Melanocyte of skin (primary cell): ENCODE measurements around the gene SLC38A7. TPM values are rescaled to one million over a fixed set of nuclear protein-coding genes. Genes with fewer than 3 reads are reported as not detected.

Experiments
- total RNA-seq, 2 donors: library from RNA; depleted of rRNA; stranded (reverse); fragments of >200 nt; gene quantifications; 2 replicates each; pipeline ENCODE4 v1.2.3, GENCODE V29; 2012

The SLC38A7 gene
- total RNA-seq, result 10 to 100 TPM; 49.6 to 53.0 TPM

GRCh38 chr16:58684354-58685083 lies at the start of gene SLC38A7:
SLC38A7 (minus strand) TSS chr16:58684770; CDS start chr16:58680126, 4,644 bp downstream.

GRCh38 chr16:58733671-58734458 lies 49.3 kb upstream of the SLC38A7 start, which contains the start of gene GOT2:
GOT2 (minus strand) TSS chr16:58734316; CDS start chr16:58734228, 88 bp downstream.

GRCh38 chr16:58629733-58630640 lies 54.6 kb downstream of the SLC38A7 start, which contains the start of gene CNOT1:
CNOT1 (minus strand) TSS chr16:58629826; CDS start chr16:58599337, 30,489 bp downstream.

Other genes starting within 250 kb of the SLC38A7 start
- gene NDRG4, start 184.6 kb downstream of the SLC38A7 start, total RNA-seq, result 1 to 10 TPM in 1 of 2 donors, under 1 TPM in 1; 0.69 to 1.3 TPM
- gene SETD6, start 169.3 kb downstream of the SLC38A7 start, total RNA-seq, result 10 to 100 TPM; 13.8 to 18.6 TPM
- 100 to 1,000 TPM; 121 to 135 TPM for gene CNOT1, start 54.9 kb downstream of the SLC38A7 start, total RNA-seq
- gene GOT2, start 49.5 kb upstream of the SLC38A7 start, total RNA-seq, result 10 to 100 TPM; 41.3 to 63.9 TPM